Measurements from ENCODE around the gene ZNF442. TPM values are rescaled to one million over a fixed set of nuclear protein-coding genes. Genes with fewer than 3 reads are reported as not detected.
"Not testable (repeated sequence)": the region's sequence is repeated elsewhere in the genome, so short reads cannot be mapped to it uniquely, and the experiment has no call there.

The ZNF442 gene
- total RNA-seq, 1 donor from 2014 or later: 0.17 TPM

- no peak for DNase-seq (ENCODE audit: low read depth)
- TF ChIP-seq, protein P1, sequence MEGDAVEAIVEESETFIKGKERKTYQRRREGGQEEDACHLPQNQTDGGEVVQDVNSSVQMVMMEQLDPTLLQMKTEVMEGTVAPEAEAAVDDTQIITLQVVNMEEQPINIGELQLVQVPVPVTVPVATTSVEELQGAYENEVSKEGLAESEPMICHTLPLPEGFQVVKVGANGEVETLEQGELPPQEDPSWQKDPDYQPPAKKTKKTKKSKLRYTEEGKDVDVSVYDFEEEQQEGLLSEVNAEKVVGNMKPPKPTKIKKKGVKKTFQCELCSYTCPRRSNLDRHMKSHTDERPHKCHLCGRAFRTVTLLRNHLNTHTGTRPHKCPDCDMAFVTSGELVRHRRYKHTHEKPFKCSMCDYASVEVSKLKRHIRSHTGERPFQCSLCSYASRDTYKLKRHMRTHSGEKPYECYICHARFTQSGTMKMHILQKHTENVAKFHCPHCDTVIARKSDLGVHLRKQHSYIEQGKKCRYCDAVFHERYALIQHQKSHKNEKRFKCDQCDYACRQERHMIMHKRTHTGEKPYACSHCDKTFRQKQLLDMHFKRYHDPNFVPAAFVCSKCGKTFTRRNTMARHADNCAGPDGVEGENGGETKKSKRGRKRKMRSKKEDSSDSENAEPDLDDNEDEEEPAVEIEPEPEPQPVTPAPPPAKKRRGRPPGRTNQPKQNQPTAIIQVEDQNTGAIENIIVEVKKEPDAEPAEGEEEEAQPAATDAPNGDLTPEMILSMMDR (conservative IDR thresholded peaks at IDR 0.05; ENCODE audit: low read depth, low read length): no peak
- H3K4me3 ChIP-seq (ENCODE audit: low read depth, low read length): no peak overlapping the region
These were observed 46.6 kb downstream of the ZNF442 start for GRCh38 chr19:12318782-12319413.

DNA sequence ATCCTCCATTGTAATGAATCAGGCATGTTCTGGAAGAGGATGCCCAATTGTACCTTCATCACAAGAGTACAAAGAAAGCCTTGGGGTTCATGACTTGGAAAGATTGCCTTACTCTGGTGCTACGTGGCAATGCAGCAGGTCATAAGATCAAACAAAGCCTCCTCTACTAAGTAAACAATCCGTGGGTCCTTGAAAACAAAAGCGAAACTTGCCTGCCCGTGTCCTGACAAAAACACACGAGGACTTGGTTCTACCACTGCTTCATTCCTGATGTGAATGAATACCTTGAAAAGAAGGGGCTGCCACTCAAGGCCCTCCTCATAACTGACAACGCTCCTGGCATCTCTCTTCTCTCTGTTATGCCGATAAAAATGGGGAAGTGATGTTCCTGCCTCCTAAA, 50.9 kb downstream of the ZNF442 start:
- DNase-seq (ENCODE audit: low read depth): no peak
- H3K4me3 ChIP-seq (ENCODE audit: low read depth, low read length): no peak overlapping the region
- TF ChIP-seq, protein P1 (conservative IDR thresholded peaks at IDR 0.05; ENCODE audit: low read depth, low read length): no peak

DNA sequence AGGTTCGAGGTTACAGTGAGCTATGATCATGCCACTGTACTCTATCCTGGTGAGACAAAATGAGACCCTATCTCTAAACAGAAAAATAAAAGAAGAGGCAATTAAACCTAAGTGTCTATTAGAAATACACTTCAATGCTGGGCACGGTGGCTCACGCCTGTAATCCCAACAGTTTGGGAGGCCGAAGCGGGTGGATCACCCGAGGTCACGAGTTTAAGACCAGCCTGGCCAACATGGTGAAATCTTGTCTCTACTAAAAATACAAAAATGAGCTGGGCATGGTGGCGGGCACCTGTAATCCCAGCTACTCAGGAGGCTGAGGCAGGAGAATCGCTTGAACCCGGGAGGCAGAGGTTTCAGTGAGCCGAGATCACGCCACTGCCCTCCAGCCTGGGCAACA, 56.6 kb downstream of the ZNF442 start:
- H3K4me3 ChIP-seq (ENCODE audit: low read depth, low read length); DNase-seq (ENCODE audit: low read depth): not testable (repeated sequence)

Other genes starting within 250 kb of the ZNF442 start
- 2.2 and 2.3 TPM in 2 replicates for gene ZNF20, start 225.3 kb downstream of the ZNF442 start, total RNA-seq
- gene ZNF625, start 208.9 kb downstream of the ZNF442 start, total RNA-seq: 3.1 and 4.6 TPM in 2 replicates
- gene ZNF136, start 202.6 kb downstream of the ZNF442 start, total RNA-seq: 1.4 and 1.8 TPM in 2 replicates
- gene ZNF44, start 70.8 kb downstream of the ZNF442 start, total RNA-seq: 2.4 and 8.2 TPM in 2 replicates
- gene ZNF563, start 32.0 kb downstream of the ZNF442 start, total RNA-seq: 2.8 and 9.7 TPM in 2 replicates
- 3.0 TPM in 2 replicates for gene ZNF799, start 35.6 kb upstream of the ZNF442 start, total RNA-seq
- 4.3 and 7.3 TPM in 2 replicates for gene ZNF443, start 75.3 kb upstream of the ZNF442 start, total RNA-seq
- 1.2 and 1.9 TPM in 2 replicates for gene ZNF709, start 119.1 kb upstream of the ZNF442 start, total RNA-seq
- 3.0 and 3.3 TPM in 2 replicates for gene ZNF564, start 185.8 kb upstream of the ZNF442 start, total RNA-seq
- 1.2 and 2.0 TPM in 2 replicates for gene ZNF490, start 245.1 kb upstream of the ZNF442 start, total RNA-seq
- gene ZNF791, start 245.2 kb upstream of the ZNF442 start, total RNA-seq: 4.1 and 5.5 TPM in 2 replicates

Data from epithelial cell of proximal tubule (primary cell).